Kidney epithelial cell (primary cell): ENCODE measurements around the gene MEPCE. TPM values are rescaled to one million over a fixed set of nuclear protein-coding genes. Genes with fewer than 3 reads are reported as not detected.
"Not testable (repeated sequence)": the region's sequence is repeated elsewhere in the genome, so short reads cannot be mapped to it uniquely, and the experiment has no call there.

ENCODE experiments used
- DNase-seq: peaks from one replicate; pipeline ENCODE4 v3.0.0-alpha.2; 2010; ENCODE audit warnings: low read depth
- H3K27me3 ChIP-seq: 2 replicates; pipeline ENCODE4 v1.6.0; 2011; ENCODE audit warnings: low read length; ENCODE audit not compliant: control insufficient read depth, insufficient read depth
- H3K36me3 ChIP-seq: 2 replicates; pipeline ENCODE4 v1.5.1; 2011; ENCODE audit warnings: low read length; ENCODE audit not compliant: control insufficient read depth, insufficient read depth
- H3K4me3 ChIP-seq: 2 replicates; pipeline ENCODE4 v1.5.1; 2011; ENCODE audit warnings: low read depth, mild to moderate bottlenecking, control low read depth, low read length
- CTCF ChIP-seq: IDR thresholded peaks from 2 replicates; pipeline ENCODE4 v1.5.1; 2011; ENCODE audit warnings: mild to moderate bottlenecking, moderate library complexity, low read length, control low read depth, inconsistent platforms; ENCODE audit not compliant: insufficient read depth, poor library complexity, severe bottlenecking
- total RNA-seq: library from RNA; depleted of rRNA; stranded (reverse); fragments of >200 nt; gene quantifications from 2 replicates; pipeline ENCODE4 v1.2.3, GENCODE V29; 2015

MEPCE gene
- total RNA-seq = 29.7 and 30.0 TPM in 2 replicates

- no peak for TF ChIP-seq CTCF
- peak; percentile 71 for DNase-seq
- H3K36me3 ChIP-seq = peaks cover 2% of the 10 kb centered on the region
- peak within 1 kb of the TSS; percentile 94 for H3K4me3 ChIP-seq
- no peaks in the 10 kb centered on the region for H3K27me3 ChIP-seq
Measured at GRCh38 chr7:100429637-100430492, at the start of gene MEPCE. TSS of gene MEPCE (plus strand) at chr7:100429831. CDS start at chr7:100430019, 188 bp downstream.

DNA sequence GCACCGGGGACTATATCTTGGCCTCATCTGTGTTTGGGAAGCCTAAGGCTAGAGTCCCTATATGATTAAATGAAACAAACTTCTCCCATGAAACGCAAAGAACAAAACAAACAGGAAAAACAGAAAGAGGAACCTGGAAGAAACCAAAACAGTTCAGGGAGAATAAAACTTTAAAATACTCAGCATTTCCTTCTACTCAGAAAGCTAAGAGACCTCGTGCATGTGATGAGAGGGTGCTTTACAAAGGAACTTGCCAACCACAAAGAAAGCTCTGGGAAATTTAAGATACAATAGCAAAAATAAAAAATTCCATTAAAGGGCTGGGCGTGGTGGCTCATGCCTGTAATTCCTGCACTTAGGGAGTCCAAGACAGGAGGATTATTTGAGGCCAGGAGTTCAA is 49.4 kb upstream of the MEPCE start:
- no peak for TF ChIP-seq CTCF
- no peak overlapping the region for H3K4me3 ChIP-seq
- H3K36me3 ChIP-seq = no peaks in the 10 kb centered on the region

GRCh38 chr7:100381531-100382233 is 47.9 kb upstream of the MEPCE start:
- DNase-seq, H3K27me3 ChIP-seq, H3K4me3 ChIP-seq, H3K36me3 ChIP-seq: not testable (repeated sequence)

More for the DNA sequence above, 49.4 kb upstream of the MEPCE start:
- H3K27me3 ChIP-seq = no peaks in the 10 kb centered on the region
- DNase-seq = no peak

- not testable (repeated sequence) for H3K27me3 ChIP-seq, H3K4me3 ChIP-seq, DNase-seq, H3K36me3 ChIP-seq
Measured at GRCh38 chr7:100382234-100382853, 47.3 kb upstream of the MEPCE start.

DNA sequence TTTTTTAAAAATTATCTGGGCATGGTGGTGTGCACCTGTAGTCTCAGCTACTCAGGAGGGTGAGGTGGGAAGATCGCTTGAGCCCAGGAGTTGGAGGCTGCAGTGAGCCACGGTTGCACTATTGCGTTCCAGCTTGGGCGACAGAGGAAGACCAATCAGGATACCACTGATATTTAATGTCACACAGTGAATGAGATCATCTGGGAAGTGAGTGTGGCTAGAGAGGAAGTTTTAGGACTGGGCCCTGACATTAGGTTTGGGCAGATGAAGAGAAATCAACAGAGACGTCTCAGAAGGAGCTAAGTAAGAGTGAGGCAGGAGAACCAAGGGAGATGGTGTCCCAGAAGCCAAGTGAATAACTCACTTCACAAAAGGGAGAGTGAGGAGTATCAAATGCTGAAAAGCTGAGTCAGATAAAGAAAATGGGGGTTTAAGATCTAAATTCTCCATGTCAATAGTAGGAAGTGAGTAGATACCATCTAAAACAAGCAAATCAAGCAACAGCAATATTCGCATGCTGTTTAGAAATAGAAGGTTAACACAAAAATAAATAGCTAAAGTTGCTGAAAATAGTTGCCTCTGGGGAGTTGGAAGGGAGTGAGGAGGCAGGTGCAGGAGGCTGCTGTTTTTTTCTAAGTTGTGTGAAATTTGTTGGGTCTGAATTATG is 44.9 kb upstream of the MEPCE start:
- no peak for TF ChIP-seq CTCF
- no peak for DNase-seq
- no peak overlapping the region for H3K4me3 ChIP-seq
- peaks cover 3% of the 10 kb centered on the region for H3K27me3 ChIP-seq
- no peaks in the 10 kb centered on the region for H3K36me3 ChIP-seq

- TF ChIP-seq CTCF = no peak
- Histone ChIP-seq H3K4me3 (no peak overlapping the region), H3K27me3 (peaks cover 11% of the 10 kb centered on the region), H3K36me3 (no peaks in the 10 kb centered on the region)
- no peak for DNase-seq
Measured at GRCh38 chr7:100386940-100387339, 42.7 kb upstream of the MEPCE start.
